CD14-positive monocyte (primary cell): ENCODE measurements around the gene UBE2O. TPM values are rescaled to one million over a fixed set of nuclear protein-coding genes. Genes with fewer than 3 reads are reported as not detected.

Experiments
- DNase-seq, 3 donors: peaks; one replicate each; pipeline ENCODE4 v3.0.0-alpha.2; 2011 to 2022
- H2AFZ ChIP-seq: 2 replicates; pipeline ENCODE4 v1.6.0; 2012; ENCODE audit warnings: mild to moderate bottlenecking, low read depth, low read length, inconsistent platforms; ENCODE audit not compliant: insufficient read depth, poor library complexity, severe bottlenecking
- H3K27ac ChIP-seq, 2 donors: 1 replicate in 1 of 2; 2 replicates in 1 of 2; pipeline ENCODE4 v1.5.1; 2012 to 2013; ENCODE audit warnings: low read length in 2 of 2, control low read depth in 1 of 2, inconsistent platforms in 1 of 2, low read depth in 1 of 2, mild to moderate bottlenecking in 1 of 2
- H3K27me3 ChIP-seq, 2 donors: one replicate each; pipeline versions ENCODE4 v1.6.0 to v1.6.1; 2011 to 2013; ENCODE audit warnings: low read length in 2 of 2; ENCODE audit not compliant: control insufficient read depth in 2 of 2, insufficient read depth in 2 of 2
- H3K36me3 ChIP-seq, 2 donors: replicated peaks in 1 of 2; 1 replicate in 1 of 2; 2 replicates in 1 of 2; pipeline versions ENCODE4 v1.5.1 to v1.6.1; 2012 to 2013; ENCODE audit warnings: low read length in 2 of 2, control low read depth in 1 of 2, inconsistent platforms in 1 of 2, mild to moderate bottlenecking in 1 of 2; ENCODE audit not compliant: insufficient read depth in 2 of 2, control insufficient read depth in 1 of 2
- H3K4me1 ChIP-seq, 2 donors: 1 replicate in 1 of 2; 2 replicates in 1 of 2; pipeline versions ENCODE4 v1.5.1 to v1.6.1; 2012 to 2013; ENCODE audit warnings: low read length in 2 of 2, control low read depth in 1 of 2, inconsistent platforms in 1 of 2, mild to moderate bottlenecking in 1 of 2, moderate library complexity in 1 of 2; ENCODE audit not compliant: insufficient read depth in 2 of 2, control insufficient read depth in 1 of 2
- H3K4me2 ChIP-seq: replicated peaks from 2 replicates; pipeline ENCODE3; 2012; ENCODE audit warnings: low read length, moderate library complexity, mild to moderate bottlenecking; ENCODE audit not compliant: poor library complexity, severe bottlenecking; ENCODE audit errors: extremely low read depth
- H3K4me3 ChIP-seq, 3 experiments: fragments of 200-600 bp in 1 of 3; sonication (generic) in 1 of 3; replicated peaks in 1 of 3; 1 replicate in 2 of 3; 2 replicates in 1 of 3; pipeline ENCODE4 v1.5.1; 2011 to 2013; ENCODE audit warnings: low read length in 3 of 3, mild to moderate bottlenecking in 3 of 3, control low read depth in 2 of 3, low read depth in 2 of 3, inconsistent platforms in 1 of 3, moderate library complexity in 1 of 3
- H3K79me2 ChIP-seq: 2 replicates; pipeline ENCODE4 v1.6.0; 2012; ENCODE audit warnings: mild to moderate bottlenecking, control low read depth, inconsistent platforms, low read length, moderate library complexity; ENCODE audit not compliant: insufficient read depth
- H3K9ac ChIP-seq: 2 replicates; pipeline ENCODE4 v1.6.0; 2017; ENCODE audit warnings: low read length, mild to moderate bottlenecking; ENCODE audit not compliant: insufficient read depth, poor library complexity, severe bottlenecking
- H3K9me3 ChIP-seq, 2 donors: replicated peaks in 1 of 2; 1 replicate in 1 of 2; 2 replicates in 1 of 2; pipeline versions ENCODE4 v1.5.1 to v1.6.1; 2012 to 2013; ENCODE audit warnings: low read length in 2 of 2, control low read depth in 1 of 2; ENCODE audit not compliant: control insufficient read depth in 1 of 2, insufficient read depth in 1 of 2
- H4K20me1 ChIP-seq: 2 replicates; pipeline ENCODE4 v1.6.0; 2012; ENCODE audit warnings: mild to moderate bottlenecking, low read length, control low read depth, moderate library complexity; ENCODE audit not compliant: insufficient read depth
- H3K27ac Mint-ChIP-seq, 7 donors: one replicate each; pipeline ENCODE4 v1.8.0; 2020; ENCODE audit warnings: mild to moderate bottlenecking in 7 of 7, mixed read lengths in 7 of 7, moderate library complexity in 6 of 7, inconsistent platforms in 2 of 7
- H3K27me3 Mint-ChIP-seq, 3 donors: one replicate each; pipeline ENCODE4 v1.8.0; 2021 to 2022; ENCODE audit warnings: low read depth in 3 of 3, mild to moderate bottlenecking in 3 of 3, mixed read lengths in 3 of 3, moderate library complexity in 3 of 3, inconsistent platforms in 1 of 3
- H3K36me3 Mint-ChIP-seq, 2 donors: one replicate each; pipeline ENCODE4 v1.8.0; 2020; ENCODE audit warnings: mixed read lengths in 2 of 2, inconsistent platforms in 1 of 2, mild to moderate bottlenecking in 1 of 2
- H3K4me1 Mint-ChIP-seq: one replicate; pipeline ENCODE4 v1.8.0; 2020; ENCODE audit warnings: mild to moderate bottlenecking, mixed read lengths
- H3K4me3 Mint-ChIP-seq, 2 donors: one replicate each; pipeline ENCODE4 v1.8.0; 2020; ENCODE audit warnings: mild to moderate bottlenecking in 2 of 2, mixed read lengths in 2 of 2, moderate library complexity in 1 of 2
- H3K9me3 Mint-ChIP-seq, 7 donors: one replicate each; pipeline ENCODE4 v1.8.0; 2020 to 2022; ENCODE audit warnings: mixed read lengths in 7 of 7, mild to moderate bottlenecking in 6 of 7, moderate library complexity in 6 of 7, inconsistent platforms in 2 of 7
- WGBS: methylation state at CpG from one replicate; pipeline ENCODE4 v1.1.5; 2013; ENCODE audit warnings: missing lambda C conversion rate; ENCODE audit not compliant: insufficient coverage; 5-methylcytosine and 5-hydroxymethylcytosine counted together
- intact Hi-C, 2 donors: fragments of 100-400 bp; cut with micrococcal nuclease; formaldehyde crosslinking; loops; one replicate each; pipeline versions ENCODE4 v1.15.0 to v1.15.1; 2023
- polyA plus RNA-seq, 3 donors: library from polyadenylated mRNA; depleted of rRNA in 1 of 3; unstranded in 2 of 3; stranded (reverse) in 1 of 3; fragments of 300-500 nt in 2 of 3; fragments of >200 nt in 1 of 3; fragmentation: Illumina TruSeq in 2 of 3; gene quantifications; 1 replicate in 2 of 3; 2 replicates in 1 of 3; pipeline ENCODE4 v1.2.3, GENCODE V29; 2012 to 2021
- TF ChIP-seq, protein P1 (sequence below): fragments of 200-600 bp; IDR thresholded peaks from one replicate; pipeline ENCODE4 v1.8.0; 2022; ENCODE audit warnings: antibody characterized with exemption, mild to moderate bottlenecking

The UBE2O gene
- polyA plus RNA-seq, 3 donors: 1.3 to 15.1 (median 4.5) TPM

DNA sequence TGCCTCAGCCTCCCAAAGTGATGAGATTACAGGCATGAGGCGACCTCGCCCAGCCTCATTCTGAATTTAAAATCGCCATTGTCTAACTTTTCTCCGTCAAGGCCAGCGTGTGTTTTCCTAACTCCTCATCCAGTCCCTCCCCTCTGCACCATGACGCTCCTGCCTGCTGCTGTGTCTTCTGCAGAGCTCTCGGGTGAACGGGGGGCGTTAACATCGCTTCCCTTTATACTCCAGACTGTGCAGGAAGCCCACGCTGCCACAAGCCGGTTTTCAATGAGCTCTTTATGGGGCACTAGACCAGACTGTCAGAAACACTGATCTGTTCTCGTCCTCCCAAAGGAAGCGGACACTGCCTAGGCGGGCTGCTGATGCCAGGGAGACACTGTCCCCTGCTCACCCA, 27.7 kb upstream of the UBE2O start:
- Mint-ChIP-seq H3K4me1 (peaks cover 57% of the 10 kb centered on the region), H3K4me3 (peak overlapping the region; percentile 24 to 61), H3K36me3 (peaks cover 58 to 69% of the 10 kb centered on the region in 2 donors), H3K27ac (peak overlapping the region; percentile 79 to 98 (median 88)), H3K9me3 (peaks cover 0 to 2% (median 0%) of the 10 kb centered on the region in 7 donors), H3K27me3 (peaks cover 0 to 6% (median 3%) of the 10 kb centered on the region in 3 donors)
- Histone ChIP-seq H2AFZ (peak overlapping the region; percentile 30), H4K20me1 (no peaks in the 10 kb centered on the region), H3K27ac (peak overlapping the region; percentile 65 to 80), H3K27me3 (no peaks in the 10 kb centered on the region), H3K4me1 (peaks cover 63 to 64% of the 10 kb centered on the region in 2 donors), H3K4me3 (peak overlapping the region in 1 of 3 experiments; percentile 49), H3K9ac (peak overlapping the region; percentile 51), H3K79me2 (peaks cover 8% of the 10 kb centered on the region), H3K36me3 (peaks cover 38 to 51% of the 10 kb centered on the region in 2 donors), H3K9me3 (no peaks in the 10 kb centered on the region), H3K4me2 (peak overlapping the region; percentile 60)
- DNase-seq: no peak
- intact Hi-C loops: loop anchor here in 1 of 2 donors (2.0 kb wide), 1 partner anchor 14 kb away; the partner anchor contains the start of gene AANAT
- TF ChIP-seq, protein P1, sequence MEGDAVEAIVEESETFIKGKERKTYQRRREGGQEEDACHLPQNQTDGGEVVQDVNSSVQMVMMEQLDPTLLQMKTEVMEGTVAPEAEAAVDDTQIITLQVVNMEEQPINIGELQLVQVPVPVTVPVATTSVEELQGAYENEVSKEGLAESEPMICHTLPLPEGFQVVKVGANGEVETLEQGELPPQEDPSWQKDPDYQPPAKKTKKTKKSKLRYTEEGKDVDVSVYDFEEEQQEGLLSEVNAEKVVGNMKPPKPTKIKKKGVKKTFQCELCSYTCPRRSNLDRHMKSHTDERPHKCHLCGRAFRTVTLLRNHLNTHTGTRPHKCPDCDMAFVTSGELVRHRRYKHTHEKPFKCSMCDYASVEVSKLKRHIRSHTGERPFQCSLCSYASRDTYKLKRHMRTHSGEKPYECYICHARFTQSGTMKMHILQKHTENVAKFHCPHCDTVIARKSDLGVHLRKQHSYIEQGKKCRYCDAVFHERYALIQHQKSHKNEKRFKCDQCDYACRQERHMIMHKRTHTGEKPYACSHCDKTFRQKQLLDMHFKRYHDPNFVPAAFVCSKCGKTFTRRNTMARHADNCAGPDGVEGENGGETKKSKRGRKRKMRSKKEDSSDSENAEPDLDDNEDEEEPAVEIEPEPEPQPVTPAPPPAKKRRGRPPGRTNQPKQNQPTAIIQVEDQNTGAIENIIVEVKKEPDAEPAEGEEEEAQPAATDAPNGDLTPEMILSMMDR: no peak
- WGBS: 17% methylated on average over 14 of the region's 15 CpGs

DNA sequence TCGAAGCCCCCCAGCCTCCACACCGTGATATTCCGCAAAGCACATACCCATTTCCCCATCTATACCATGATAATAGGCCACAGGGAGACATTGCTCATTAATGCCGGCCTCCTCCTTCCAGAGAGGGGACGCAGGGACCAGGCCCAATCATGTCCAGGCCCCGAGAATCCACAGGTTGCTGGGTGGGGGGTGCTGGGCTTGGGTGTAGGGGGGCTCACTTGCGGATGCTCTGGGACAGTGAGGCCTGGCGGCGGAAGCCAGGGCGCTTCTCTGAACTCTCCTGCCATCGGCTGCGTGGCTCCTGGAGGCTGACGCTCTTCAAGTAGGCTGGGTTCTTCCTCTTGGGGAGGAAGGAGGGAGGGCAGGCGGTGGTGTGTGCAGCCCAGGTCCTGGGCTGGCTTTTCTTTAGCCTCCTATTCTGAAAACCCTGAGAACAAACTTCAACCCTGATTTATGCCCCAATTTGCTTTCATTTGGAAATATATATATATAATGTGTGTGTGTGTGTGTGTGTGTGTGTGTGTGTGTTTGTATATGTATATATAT, 26.6 kb upstream of the UBE2O start:
- Mint-ChIP-seq H3K36me3 (peaks cover 64 to 76% of the 10 kb centered on the region in 2 donors), H3K4me1 (peaks cover 48% of the 10 kb centered on the region), H3K27me3 (peaks cover 0 to 5% (median 3%) of the 10 kb centered on the region in 3 donors), H3K27ac (peak overlapping the region in 2 of 7 donors; percentile 76 to 78), H3K4me3 (peak overlapping the region in 1 of 2 donors; percentile 24), H3K9me3 (peaks cover 0 to 2% (median 0%) of the 10 kb centered on the region in 7 donors)
- H3K4me3 ChIP-seq: no peak overlapping the region
- H2AFZ ChIP-seq: no peak overlapping the region
- no peak overlapping the region for H3K4me2 ChIP-seq
- peaks cover 4% of the 10 kb centered on the region for H4K20me1 ChIP-seq
- DNase-seq: peak in 1 of 3 donors; percentile 40
- intact Hi-C loops: loop anchor here in 1 of 2 donors (2.0 kb wide), 1 partner anchor 13 kb away; the partner anchor contains the start of gene AANAT
- peaks cover 49 to 61% of the 10 kb centered on the region in 2 donors for H3K36me3 ChIP-seq
- no peaks in the 10 kb centered on the region for H3K9me3 ChIP-seq
- WGBS: 69% methylated on average over 9 of the region's 14 CpGs
- no peaks in the 10 kb centered on the region for H3K27me3 ChIP-seq
- TF ChIP-seq, protein P1: no peak
- H3K27ac ChIP-seq: peak overlapping the region in 1 of 2 donors; percentile 26
- H3K9ac ChIP-seq: no peak overlapping the region
- peaks cover 53 to 54% of the 10 kb centered on the region in 2 donors for H3K4me1 ChIP-seq
- peaks cover 8% of the 10 kb centered on the region for H3K79me2 ChIP-seq
